Measurements from ENCODE around the gene OLFM1. TPM values are rescaled to one million over a fixed set of nuclear protein-coding genes. Genes with fewer than 3 reads are reported as not detected.
"Not testable (repeated sequence)": the region's sequence is repeated elsewhere in the genome, so short reads cannot be mapped to it uniquely, and the experiment has no call there.

Gene OLFM1
- total and polyA plus RNA-seq, 5 experiments from 2014 or later = not detected

DNA sequence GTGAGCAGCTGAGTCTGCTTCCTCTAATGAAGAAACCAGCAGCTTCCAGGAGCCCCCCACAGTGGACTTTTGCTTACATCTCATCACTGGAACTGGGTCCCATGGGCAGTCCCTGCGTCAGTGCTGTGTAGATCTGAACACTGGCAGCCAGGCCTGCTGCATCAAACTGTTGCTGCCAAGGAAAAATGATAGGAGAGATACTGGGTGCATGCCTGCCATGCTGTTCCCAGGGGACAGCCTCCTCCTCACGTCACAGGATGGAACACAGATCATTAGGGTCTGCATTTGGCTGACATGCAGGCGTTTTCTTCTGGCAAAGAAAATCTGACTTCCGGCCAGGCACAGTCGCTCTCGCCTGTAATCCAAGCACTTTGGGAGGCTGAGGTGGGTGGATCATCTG, 67.9 kb downstream of the OLFM1 start:
- DNase-seq = no peak
- Mint-ChIP-seq H3K4me1 (peaks cover 0 to 3% (median 0%) of the 10 kb centered on the region in 4 donors), H3K9me3 (peaks cover 0 to 12% (median 4%) of the 10 kb centered on the region in 9 donors), H3K27ac (no peak overlapping the region), H3K4me3 (no peak overlapping the region), H3K27me3 (peaks cover 5 to 31% (median 21%) of the 10 kb centered on the region in 5 donors), H3K36me3 (no peaks in the 10 kb centered on the region)
- POLR2A ChIA-PET = no interaction called here
- ATAC-seq = no peak

- no peak overlapping the region for H3K27ac Mint-ChIP-seq
- POLR2A ChIA-PET = no interaction called here
- no peaks in the 10 kb centered on the region for H3K36me3 Mint-ChIP-seq
- H3K4me1 Mint-ChIP-seq = peaks cover 0 to 3% (median 0%) of the 10 kb centered on the region in 4 donors
- DNase-seq (peak in 1 of 10 donors; percentile 4), ATAC-seq (no peak)
- H3K9me3 Mint-ChIP-seq = peaks cover 0 to 21% (median 0%) of the 10 kb centered on the region in 9 donors
- peaks cover 5 to 44% (median 27%) of the 10 kb centered on the region in 5 donors for H3K27me3 Mint-ChIP-seq
- H3K4me3 Mint-ChIP-seq = no peak overlapping the region
Measured at GRCh38 chr9:135156525-135157510, 69.3 kb downstream of the OLFM1 start.

- Mint-ChIP-seq H3K4me1 (peaks cover 0 to 3% (median 0%) of the 10 kb centered on the region in 4 donors), H3K36me3 (no peaks in the 10 kb centered on the region), H3K9me3 (peaks cover 0 to 21% (median 0%) of the 10 kb centered on the region in 9 donors), H3K27me3 (peaks cover 6 to 44% (median 24%) of the 10 kb centered on the region in 5 donors), H3K27ac (peak overlapping the region in 1 of 10 donors; percentile 26), H3K4me3 (no peak overlapping the region)
- POLR2A ChIA-PET = no interaction called here
- DNase-seq = no peak
- no peak for ATAC-seq
Measured at GRCh38 chr9:135157856-135158563, 70.5 kb downstream of the OLFM1 start.

GRCh38 chr9:135158564-135158937, 71.1 kb downstream of the OLFM1 start:
- Mint-ChIP-seq H3K4me1 (peaks cover 0 to 3% (median 0%) of the 10 kb centered on the region in 4 donors), H3K4me3 (no peak overlapping the region), H3K9me3 (peaks cover 0 to 21% (median 0%) of the 10 kb centered on the region in 9 donors), H3K36me3 (no peaks in the 10 kb centered on the region), H3K27ac (no peak overlapping the region), H3K27me3 (peaks cover 6 to 43% (median 24%) of the 10 kb centered on the region in 5 donors)
- POLR2A ChIA-PET = no interaction called here
- no peak for DNase-seq
- no peak for ATAC-seq

DNA sequence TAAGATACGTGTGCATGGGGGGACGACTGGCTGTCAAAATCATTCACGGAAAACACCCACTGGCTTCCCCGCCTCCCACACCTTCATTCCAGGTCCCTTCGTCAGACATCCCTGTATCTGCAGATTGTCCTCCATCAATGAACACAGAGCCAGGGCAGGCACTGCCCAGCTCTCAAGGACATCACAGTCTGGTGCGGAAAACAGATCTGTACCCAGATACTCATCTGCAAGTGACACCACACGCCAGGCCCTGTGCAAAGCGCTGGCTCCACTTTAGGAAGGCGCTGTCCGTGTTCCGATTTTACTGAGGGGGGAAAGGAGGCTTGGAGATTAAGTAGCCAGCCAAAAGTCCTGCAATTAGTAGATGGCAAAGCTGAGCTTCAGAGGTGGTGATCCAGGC, 72.3 kb downstream of the OLFM1 start:
- Mint-ChIP-seq H3K36me3 (no peaks in the 10 kb centered on the region), H3K27me3 (peaks cover 6 to 34% (median 25%) of the 10 kb centered on the region in 5 donors), H3K4me3 (no peak overlapping the region), H3K9me3 (peaks cover 0 to 21% (median 0%) of the 10 kb centered on the region in 9 donors), H3K27ac (peak overlapping the region in 1 of 10 donors; percentile 44), H3K4me1 (no peaks in the 10 kb centered on the region)
- ATAC-seq (no peak), DNase-seq (no peak)
- POLR2A ChIA-PET = no interaction called here

GRCh38 chr9:135160862-135161261, 73.4 kb downstream of the OLFM1 start:
- POLR2A ChIA-PET = no interaction called here
- ATAC-seq (no peak), DNase-seq (no peak)
- Mint-ChIP-seq H3K9me3 (peaks cover 0 to 21% (median 0%) of the 10 kb centered on the region in 9 donors), H3K36me3 (no peaks in the 10 kb centered on the region), H3K27ac (no peak overlapping the region), H3K4me3 (no peak overlapping the region), H3K27me3 (peaks cover 6 to 34% (median 23%) of the 10 kb centered on the region in 5 donors), H3K4me1 (no peaks in the 10 kb centered on the region)

- H3K27me3 Mint-ChIP-seq = peaks cover 3 to 29% (median 18%) of the 10 kb centered on the region in 5 donors
- DNase-seq, POLR2A ChIA-PET, H3K4me3 Mint-ChIP-seq, H3K4me1 Mint-ChIP-seq, ATAC-seq, H3K27ac Mint-ChIP-seq, H3K36me3 Mint-ChIP-seq: not testable (repeated sequence)
- peaks cover 0 to 11% (median 0%) of the 10 kb centered on the region in 9 donors for H3K9me3 Mint-ChIP-seq
Measured at GRCh38 chr9:135162599-135162998, 75.1 kb downstream of the OLFM1 start.

GRCh38 chr9:135163023-135163780, 75.7 kb downstream of the OLFM1 start:
- peaks cover 0 to 10% (median 0%) of the 10 kb centered on the region in 9 donors for H3K9me3 Mint-ChIP-seq
- no peak overlapping the region for H3K27ac Mint-ChIP-seq
- no peaks in the 10 kb centered on the region for H3K36me3 Mint-ChIP-seq
- no peaks in the 10 kb centered on the region for H3K4me1 Mint-ChIP-seq
- no peak for ATAC-seq
- POLR2A ChIA-PET = no interaction called here
- H3K27me3 Mint-ChIP-seq = peaks cover 3 to 27% (median 12%) of the 10 kb centered on the region in 5 donors
- no peak overlapping the region for H3K4me3 Mint-ChIP-seq
- DNase-seq = no peak

DNA sequence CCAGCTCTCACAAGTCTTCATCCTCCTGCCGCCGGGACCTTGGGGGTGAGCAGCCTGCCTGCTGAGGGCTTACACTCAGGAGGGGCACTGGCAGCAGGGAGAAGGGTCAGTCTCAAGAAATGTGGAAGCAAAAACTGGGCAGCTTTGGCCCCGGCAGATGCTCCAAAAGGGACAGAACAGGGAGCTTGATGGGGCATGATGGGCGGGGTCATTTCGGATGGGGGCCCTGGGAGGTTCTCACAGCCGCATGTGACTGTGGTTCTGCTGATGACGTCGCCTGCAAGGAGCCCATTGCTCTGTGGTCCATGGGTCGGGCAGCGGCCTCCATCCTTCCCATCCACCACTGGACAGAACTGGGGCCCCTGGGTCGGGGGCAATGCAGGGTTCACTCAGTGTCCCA, 76.6 kb downstream of the OLFM1 start:
- Mint-ChIP-seq H3K27ac (no peak overlapping the region), H3K27me3 (peaks cover 3 to 27% (median 10%) of the 10 kb centered on the region in 5 donors), H3K36me3 (no peaks in the 10 kb centered on the region), H3K4me3 (no peak overlapping the region), H3K9me3 (peaks cover 0 to 10% (median 0%) of the 10 kb centered on the region in 9 donors), H3K4me1 (no peaks in the 10 kb centered on the region)
- no peak for ATAC-seq
- DNase-seq = no peak
- POLR2A ChIA-PET = no interaction called here

DNA sequence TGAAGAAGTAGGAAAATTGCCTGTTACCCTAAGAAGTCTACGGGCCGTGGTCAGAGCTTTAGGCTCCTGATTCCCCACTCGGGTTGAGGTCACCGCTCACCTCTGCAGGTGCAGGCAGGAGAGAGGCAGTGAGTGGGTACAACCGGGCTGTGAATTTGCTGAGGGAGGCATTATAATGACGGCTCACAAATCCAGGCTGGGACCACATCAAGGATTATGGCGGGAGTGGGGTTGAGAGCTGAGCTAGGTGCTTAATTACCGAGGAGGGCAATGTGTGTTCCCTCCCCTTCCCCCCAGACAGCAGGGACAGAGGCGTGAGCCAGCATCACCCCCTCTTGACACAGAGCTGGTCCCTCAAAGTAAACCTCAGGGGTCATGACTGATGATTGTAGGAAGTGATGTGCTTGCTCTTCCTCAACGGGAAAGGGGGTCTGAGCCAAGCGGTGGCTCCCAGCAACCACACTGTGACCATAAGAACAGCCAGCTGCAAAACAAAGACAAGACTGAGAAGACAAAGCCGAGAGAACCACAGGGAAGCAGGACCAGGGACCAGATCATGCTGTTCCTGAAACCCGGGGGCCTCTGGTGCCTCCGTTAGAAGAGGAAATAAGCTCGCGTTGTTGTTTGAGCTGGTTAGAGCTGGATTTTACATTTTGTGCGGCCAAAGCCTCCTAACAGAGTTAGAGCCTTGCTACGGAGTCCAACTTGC, 77.7 kb downstream of the OLFM1 start:
- Mint-ChIP-seq H3K27ac (no peak overlapping the region), H3K27me3 (peaks cover 1 to 27% (median 7%) of the 10 kb centered on the region in 5 donors), H3K4me3 (no peak overlapping the region), H3K36me3 (no peaks in the 10 kb centered on the region), H3K9me3 (peaks cover 0 to 10% (median 0%) of the 10 kb centered on the region in 9 donors), H3K4me1 (no peaks in the 10 kb centered on the region)
- ATAC-seq (no peak), DNase-seq (no peak)
- POLR2A ChIA-PET = no interaction called here

GRCh38 chr9:135165756-135166519, 78.5 kb downstream of the OLFM1 start:
- H3K4me3 Mint-ChIP-seq = no peak overlapping the region
- POLR2A ChIA-PET = no interaction called here
- H3K4me1 Mint-ChIP-seq = no peaks in the 10 kb centered on the region
- no peak overlapping the region for H3K27ac Mint-ChIP-seq
- no peak for DNase-seq
- H3K36me3 Mint-ChIP-seq = no peaks in the 10 kb centered on the region
- peaks cover 0 to 4% (median 0%) of the 10 kb centered on the region in 9 donors for H3K9me3 Mint-ChIP-seq
- ATAC-seq = no peak
- peaks cover 1 to 19% (median 6%) of the 10 kb centered on the region in 5 donors for H3K27me3 Mint-ChIP-seq

All from naive thymus-derived CD8-positive, alpha-beta T cell (primary cell).